RWPE1 (cell line): Measurements from ENCODE around the gene PTGFRN.

Experiments
- CTCF ChIA-PET: fragments of 350-600 bp; sonication (Branson Sonifier 250); formaldehyde crosslinking; extraction: SDS; loops from one replicate; lab custom pipeline; 2021; lab: Yijun Ruan, JAX
- POLR2A ChIA-PET: fragments of 400-600 bp; formaldehyde crosslinking; extraction: SDS; loops from one replicate; lab custom pipeline; 2020; ENCODE audit warnings: antibody characterized with exemption; ENCODE audit not compliant: low non-redundant PET; lab: Yijun Ruan, JAX
- DNase-seq: peaks from one replicate; pipeline ENCODE4 v3.0.0; 2012; ENCODE audit warnings: low spot score
- H3K27ac ChIP-seq: fragments of 450-650 bp; 2 replicates; pipeline ENCODE4 v1.5.1; 2017
- CTCF ChIP-seq: fragments of 450-650 bp; conservative IDR thresholded peaks from 2 replicates; pipeline ENCODE4 v1.5.1; 2017; ENCODE audit warnings: low read depth, mild to moderate bottlenecking

PTGFRN gene

GRCh38 chr1:116989835-116990234, 80.1 kb downstream of the PTGFRN start:
- ChIA-PET POLR2A (no interaction called here), CTCF (no interaction called here)
- peak overlapping the region; percentile 73 for H3K27ac ChIP-seq
- no peak for DNase-seq
- no peak for TF ChIP-seq CTCF

- peak overlapping the region; percentile 80 for H3K27ac ChIP-seq
- CTCF ChIA-PET, result interaction anchor here (0.6 kb wide), 1 partner anchor 1212 kb away, joined by 3 read pairs; no protein-coding TSS in a partner anchor
- POLR2A ChIA-PET, result interaction anchor here (0.7 kb wide), 1 partner anchor 17 kb away, joined by 3 read pairs; no protein-coding TSS in a partner anchor
- no peak for TF ChIP-seq CTCF
- peak; percentile 54 for DNase-seq
These were observed 81.0 kb downstream of the PTGFRN start for GRCh38 chr1:116990612-116991151.

GRCh38 chr1:116991171-116991845, 81.6 kb downstream of the PTGFRN start:
- H3K27ac ChIP-seq, result peak overlapping the region; percentile 80
- no peak for DNase-seq
- CTCF ChIA-PET, result no interaction called here
- TF ChIP-seq CTCF, result no peak
- POLR2A ChIA-PET, result interaction anchor here (0.7 kb wide), 1 partner anchor 16 kb away, joined by 3 read pairs; no protein-coding TSS in a partner anchor

GRCh38 chr1:116991918-116992317, 82.2 kb downstream of the PTGFRN start:
- H3K27ac ChIP-seq, result peak overlapping the region; percentile 42; the same call in 1 of the 2 replicates
- no peak for TF ChIP-seq CTCF
- DNase-seq, result no peak
- ChIA-PET CTCF (no interaction called here), POLR2A (no interaction called here)

GRCh38 chr1:116993286-116993685, 83.6 kb downstream of the PTGFRN start:
- CTCF ChIA-PET, result no interaction called here
- no peak for TF ChIP-seq CTCF
- no peak overlapping the region for H3K27ac ChIP-seq
- DNase-seq, result no peak
- POLR2A ChIA-PET, result no interaction called here

- CTCF ChIA-PET, result interaction anchor here (0.6 kb wide), 1 partner anchor 585 kb away, joined by 4 read pairs; no protein-coding TSS in a partner anchor
- no peak for TF ChIP-seq CTCF
- POLR2A ChIA-PET, result no interaction called here
- no peak overlapping the region for H3K27ac ChIP-seq
- no peak for DNase-seq
These were observed 84.7 kb downstream of the PTGFRN start for GRCh38 chr1:116994411-116994810.
